Caki2 (cell line): ENCODE results near the gene NOC4L. TPM values are rescaled to one million over a fixed set of nuclear protein-coding genes. Genes with fewer than 3 reads are reported as not detected.

ENCODE experiments used
- DNase-seq: peaks from one replicate; pipeline ENCODE4 v3.0.0-alpha.2; 2015; ENCODE audit warnings: low read depth
- in situ Hi-C: cut with HindIII; loops from 2 replicates; pipeline ENCODE4 v1.10.0; 2016; ENCODE audit warnings: low sequenced_read_pairs, low pct_unique_long_range_greater_than_20kb, mixed read lengths
- total RNA-seq: library from RNA; depleted of rRNA; stranded (reverse); fragments of >200 nt; shearing (Covaris generic); gene quantifications from 2 replicates; pipeline ENCODE4 v1.2.3, GENCODE V29; 2014; ENCODE audit warnings: low replicate concordance

NOC4L gene
- total RNA-seq, 1 experiment from 2014 or later = 32.9 TPM

GRCh38 chr12:132174015-132174838 is 30.0 kb downstream of the NOC4L start:
- DNase-seq = no peak
- in situ Hi-C loops = no loop called here

- in situ Hi-C loops = no loop called here
- no peak for DNase-seq
Observed at GRCh38 chr12:132174839-132175490, 30.7 kb downstream of the NOC4L start.

GRCh38 chr12:132175496-132176384 is 31.5 kb downstream of the NOC4L start:
- in situ Hi-C loops = no loop called here

GRCh38 chr12:132176385-132176919 is 32.2 kb downstream of the NOC4L start:
- no peak for DNase-seq
- in situ Hi-C loops = no loop called here

More at GRCh38 chr12:132175496-132176384, 31.5 kb downstream of the NOC4L start:
- DNase-seq = no peak

- DNase-seq = no peak
Observed at GRCh38 chr12:132176920-132177551, 32.8 kb downstream of the NOC4L start.

GRCh38 chr12:132178316-132178715 is 34.1 kb downstream of the NOC4L start:
- no peak for DNase-seq
- in situ Hi-C loops = no loop called here

More at GRCh38 chr12:132176920-132177551, 32.8 kb downstream of the NOC4L start:
- in situ Hi-C loops = no loop called here

GRCh38 chr12:132178801-132179401 is 34.6 kb downstream of the NOC4L start:
- DNase-seq = no peak

GRCh38 chr12:132179431-132180362 is 35.4 kb downstream of the NOC4L start:
- in situ Hi-C loops = no loop called here
- DNase-seq = no peak

More at GRCh38 chr12:132178801-132179401, 34.6 kb downstream of the NOC4L start:
- in situ Hi-C loops = no loop called here

GRCh38 chr12:132180648-132181546 is 36.6 kb downstream of the NOC4L start:
- in situ Hi-C loops = no loop called here
- no peak for DNase-seq

- no peak for DNase-seq
- in situ Hi-C loops = no loop called here
Observed at GRCh38 chr12:132181570-132182200, 37.4 kb downstream of the NOC4L start.

GRCh38 chr12:132182206-132182710 is 38.0 kb downstream of the NOC4L start:
- in situ Hi-C loops = no loop called here
- DNase-seq = no peak

- DNase-seq = no peak
- in situ Hi-C loops = no loop called here
Observed at GRCh38 chr12:132182711-132183365, 38.6 kb downstream of the NOC4L start.

GRCh38 chr12:132185705-132186104 is 41.4 kb downstream of the NOC4L start:
- in situ Hi-C loops = no loop called here
- no peak for DNase-seq

GRCh38 chr12:132186208-132186856 is 42.1 kb downstream of the NOC4L start:
- DNase-seq = no peak
- in situ Hi-C loops = no loop called here
